GM21367 (cell line): ENCODE measurements around the gene F5.

ENCODE experiments used
- ATAC-seq: cut with Tn5 transposase; IDR thresholded peaks from one replicate; pipeline ENCODE4 v1.9.1; 2021; ENCODE audit not compliant: unreplicated experiment

Gene F5

DNA sequence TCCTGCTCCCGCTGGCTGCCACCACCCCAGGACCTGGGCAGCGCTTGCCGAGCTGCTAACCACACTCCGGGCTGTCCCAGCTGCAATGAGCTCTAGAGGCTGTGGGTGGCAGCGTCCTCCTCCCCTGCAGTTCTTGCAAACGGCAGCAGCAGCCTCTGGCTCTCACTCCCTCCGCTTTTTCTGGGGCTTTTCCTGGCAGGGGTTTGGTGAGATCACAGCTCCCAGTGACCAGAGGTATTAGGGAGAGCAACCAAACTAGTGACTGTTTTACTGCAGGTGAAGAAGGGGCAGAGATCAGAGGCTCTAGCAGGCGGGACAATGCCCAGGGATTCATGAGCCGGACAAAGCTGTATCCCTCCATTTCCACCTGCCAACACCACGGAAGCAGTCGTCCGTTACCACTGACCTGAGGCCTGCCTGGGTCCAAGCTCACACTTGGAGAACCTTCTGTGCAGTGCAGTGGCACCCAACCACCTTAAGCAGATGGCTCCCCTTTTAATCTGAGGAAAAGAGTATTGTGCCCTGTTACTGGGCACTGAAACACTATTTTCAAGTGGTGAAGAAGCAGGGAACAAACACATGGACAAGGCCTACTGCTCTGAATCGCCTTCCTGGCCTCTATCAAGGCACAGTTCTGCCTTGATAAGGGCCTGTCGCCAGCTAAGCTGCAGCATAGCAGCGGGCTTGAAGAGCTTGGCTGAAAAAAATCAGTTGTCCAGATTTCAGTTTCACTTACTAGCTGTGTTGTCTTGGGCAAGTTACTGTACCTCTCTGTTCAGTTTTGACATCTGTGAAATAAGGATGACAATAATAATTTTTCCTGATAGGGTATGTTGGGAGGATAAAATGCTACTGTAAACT, at the start of gene F5:
F5 (minus strand) TSS at position 87 of the 861 bp plus-strand sequence. CDS start 95 bp downstream, outside the sequence.
- ATAC-seq: peak; percentile 96

DNA sequence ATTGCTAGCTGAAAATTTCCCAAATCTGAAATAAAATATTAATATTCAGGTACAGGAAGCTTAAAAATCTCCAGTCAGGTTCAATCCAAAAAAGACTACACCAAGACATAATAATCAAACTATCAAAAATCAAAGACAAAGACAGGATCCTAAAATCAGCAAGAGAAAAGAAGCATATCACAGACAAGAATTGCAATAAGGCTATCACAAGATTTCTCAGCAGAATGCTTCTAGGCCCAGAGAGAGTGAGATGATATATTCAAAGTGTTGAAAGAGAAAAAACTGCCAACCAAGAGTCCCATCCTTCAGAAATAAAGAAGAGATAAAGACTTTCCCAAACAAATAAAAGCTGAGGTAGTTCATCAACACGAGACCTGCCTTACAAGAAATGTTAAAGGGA, 48.6 kb upstream of the F5 start:
- ATAC-seq: no peak

- ATAC-seq: no peak
These were observed 47.9 kb upstream of the F5 start for GRCh38 chr1:169634145-169634544.

- no peak for ATAC-seq
These were observed 45.0 kb upstream of the F5 start for GRCh38 chr1:169631249-169631648.

DNA sequence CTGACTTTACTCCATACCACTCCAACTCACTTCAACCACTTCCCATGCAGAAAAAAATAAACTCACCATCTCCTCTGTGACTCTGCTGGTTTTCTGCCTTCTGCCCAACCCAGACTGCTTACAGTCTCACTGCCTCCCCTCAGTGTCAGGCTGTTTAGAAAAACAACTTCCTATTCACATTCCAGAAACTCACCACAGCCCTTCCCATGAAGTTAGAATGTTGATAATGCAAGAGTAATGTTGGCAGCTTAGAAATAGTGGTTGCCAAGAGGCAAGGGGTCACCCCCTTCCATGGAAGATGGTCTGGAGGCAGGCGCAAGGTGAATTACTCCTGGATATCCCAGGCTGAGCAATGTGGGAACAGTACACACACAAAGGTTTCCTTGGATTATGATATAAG, 43.7 kb upstream of the F5 start, which contains the start of gene SELP:
SELP (minus strand) TSS at position 119 of the 400 bp plus-strand sequence; CDS start at position 69, 50 bp downstream.
- ATAC-seq: no peak

GRCh38 chr1:169624912-169625311, 38.6 kb upstream of the F5 start:
- ATAC-seq: no peak

GRCh38 chr1:169624122-169624521, 37.8 kb upstream of the F5 start:
- no peak for ATAC-seq

DNA sequence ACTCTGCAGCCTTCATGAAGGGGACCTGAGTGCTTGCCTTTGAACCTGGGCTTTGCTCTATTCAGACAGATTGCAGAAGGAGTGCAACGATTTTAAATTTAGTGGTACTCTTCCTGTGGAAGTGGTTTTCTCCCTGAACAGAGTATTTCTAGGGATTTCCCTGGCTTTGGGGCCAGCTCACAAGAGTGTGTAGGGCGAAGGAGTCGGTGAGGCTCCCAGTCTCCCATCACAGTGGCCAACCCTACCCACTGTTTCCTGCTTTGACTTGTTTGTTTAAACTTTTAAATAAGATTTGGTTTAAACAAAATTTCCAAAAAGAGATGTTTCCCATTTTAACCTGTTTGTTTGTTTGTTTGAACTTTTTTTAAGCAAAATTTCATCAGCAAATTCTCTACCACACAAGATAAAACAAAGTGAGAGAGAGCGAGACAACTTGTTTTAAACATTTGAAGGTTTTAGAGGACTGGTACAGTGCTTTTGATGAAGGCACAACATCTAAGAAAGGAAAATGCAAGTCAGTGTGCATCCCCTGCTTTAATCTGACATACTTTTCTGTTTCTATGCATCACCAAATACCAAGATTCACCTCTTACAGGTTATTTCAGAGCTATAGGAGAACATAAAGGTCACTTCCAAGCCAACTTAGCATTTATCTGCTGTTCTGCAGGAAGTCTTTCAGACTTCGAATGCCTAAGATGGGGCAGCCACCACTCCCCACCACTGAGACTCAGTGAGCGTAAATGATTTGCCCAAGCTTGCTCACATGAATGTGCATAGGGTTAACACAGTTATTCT, 37.0 kb upstream of the F5 start:
- ATAC-seq: no peak

DNA sequence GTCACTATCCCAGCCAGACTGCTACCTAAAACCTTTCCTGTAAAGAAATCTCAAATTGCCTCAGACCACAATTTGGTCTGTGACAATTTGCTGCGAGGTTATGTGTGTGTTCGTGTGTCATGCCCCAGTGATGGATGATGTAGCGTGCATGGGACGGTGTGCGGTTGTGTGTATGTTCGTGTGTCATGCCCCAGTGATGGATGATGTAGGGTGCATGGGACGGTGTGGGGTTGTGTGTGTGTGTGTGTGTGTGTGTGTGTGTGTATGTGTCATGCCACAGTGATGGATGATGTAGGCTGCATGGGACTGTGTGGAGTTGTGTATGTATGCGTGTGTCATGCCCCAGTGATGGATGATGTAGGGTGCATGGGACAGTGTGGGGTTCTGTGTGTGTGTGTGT, 34.3 kb upstream of the F5 start:
- no peak for ATAC-seq

- no peak for ATAC-seq
These were observed 32.1 kb upstream of the F5 start for GRCh38 chr1:169618367-169618766.

DNA sequence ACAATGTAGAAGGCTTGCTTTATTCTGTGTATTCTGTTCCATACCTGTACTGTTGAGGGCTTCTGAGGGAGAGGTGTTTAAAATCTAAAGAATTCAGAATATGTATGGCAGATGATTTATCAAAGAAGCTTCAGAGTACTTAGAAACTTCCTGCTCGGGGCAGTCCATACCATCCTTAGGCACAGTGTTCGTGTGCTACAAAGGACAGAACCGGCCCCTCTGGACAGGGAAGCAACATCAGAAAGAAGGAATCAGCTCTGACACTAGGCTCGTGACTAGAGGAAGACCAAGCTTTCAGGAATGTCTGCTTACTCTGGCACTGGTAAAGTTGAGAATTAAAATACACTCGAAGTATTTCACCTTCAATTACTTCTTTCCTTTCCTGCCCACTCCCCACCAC, 29.5 kb upstream of the F5 start:
- no peak for ATAC-seq

GRCh38 chr1:169610858-169611257, 24.6 kb upstream of the F5 start:
- ATAC-seq: no peak

DNA sequence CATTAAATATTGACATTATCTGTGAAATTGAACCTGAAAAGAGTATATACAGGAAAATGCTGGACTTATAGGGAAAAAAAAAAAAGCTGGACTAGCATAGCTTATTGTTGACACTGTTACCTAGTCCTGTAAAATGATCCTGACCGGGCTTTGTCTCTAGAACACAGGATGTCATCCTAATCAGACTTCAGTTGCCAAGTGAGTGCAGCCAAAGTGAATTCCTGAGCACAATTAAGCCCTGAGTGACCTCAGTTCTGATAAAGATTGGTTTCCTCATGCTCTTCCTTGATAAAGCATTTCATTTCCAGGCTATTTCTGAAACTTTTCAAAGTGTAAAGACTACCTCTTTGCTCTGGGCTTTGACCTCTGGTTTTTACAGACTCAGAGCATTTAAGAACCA, 23.8 kb upstream of the F5 start:
- ATAC-seq: no peak

DNA sequence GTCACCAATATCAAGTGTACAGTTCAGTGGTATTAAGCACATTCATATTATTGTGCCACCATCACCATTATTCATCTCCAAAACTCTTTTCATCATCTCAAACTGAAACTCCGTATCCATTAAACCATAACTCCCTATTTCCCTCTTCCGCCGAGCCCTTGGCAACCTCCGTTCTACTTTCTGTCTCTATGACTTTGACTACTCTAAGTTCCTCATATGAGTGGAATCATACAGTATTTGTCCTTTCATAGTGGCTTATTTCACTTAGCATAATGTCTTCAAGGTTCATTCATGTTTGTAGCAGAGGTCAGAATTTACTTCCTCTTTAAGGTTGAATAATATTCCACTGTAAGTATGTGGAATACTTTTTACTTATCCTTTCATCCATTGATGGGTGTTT, 21.9 kb upstream of the F5 start:
- ATAC-seq: no peak

- ATAC-seq: peak; percentile 59
These were observed 18.7 kb upstream of the F5 start for GRCh38 chr1:169604781-169605560.

GRCh38 chr1:169601096-169601881, 15.0 kb upstream of the F5 start:
- peak; percentile 40 for ATAC-seq

- ATAC-seq: no peak
These were observed 9.8 kb upstream of the F5 start for GRCh38 chr1:169595764-169596711.

- peak; percentile 59 for ATAC-seq
These were observed 8.1 kb upstream of the F5 start for GRCh38 chr1:169594391-169594790.

GRCh38 chr1:169590932-169591331, 4.7 kb upstream of the F5 start:
- ATAC-seq: no peak
